Cardiac fibroblast (primary cell): Measurements from ENCODE around the gene MICAL2.

Experiments
- DNase-seq, 2 donors: peaks; one replicate each; pipeline versions ENCODE4 v3.0.0 to v3.0.0-alpha.2; 2010; ENCODE audit warnings: low read depth in 2 of 2
- H3K4me3 ChIP-seq, 2 donors: replicated peaks in 1 of 2; 1 replicate in 1 of 2; 2 replicates in 1 of 2; pipeline ENCODE4 v1.5.1; 2011; ENCODE audit warnings: low read depth in 2 of 2, low read length in 2 of 2, mild to moderate bottlenecking in 2 of 2, moderate library complexity in 1 of 2
- TF ChIP-seq, protein P1 (sequence below): IDR thresholded peaks from one replicate; pipeline ENCODE4 v1.5.1; 2011; ENCODE audit warnings: low read depth, mild to moderate bottlenecking, low read length, inconsistent platforms

The MICAL2 gene

DNA sequence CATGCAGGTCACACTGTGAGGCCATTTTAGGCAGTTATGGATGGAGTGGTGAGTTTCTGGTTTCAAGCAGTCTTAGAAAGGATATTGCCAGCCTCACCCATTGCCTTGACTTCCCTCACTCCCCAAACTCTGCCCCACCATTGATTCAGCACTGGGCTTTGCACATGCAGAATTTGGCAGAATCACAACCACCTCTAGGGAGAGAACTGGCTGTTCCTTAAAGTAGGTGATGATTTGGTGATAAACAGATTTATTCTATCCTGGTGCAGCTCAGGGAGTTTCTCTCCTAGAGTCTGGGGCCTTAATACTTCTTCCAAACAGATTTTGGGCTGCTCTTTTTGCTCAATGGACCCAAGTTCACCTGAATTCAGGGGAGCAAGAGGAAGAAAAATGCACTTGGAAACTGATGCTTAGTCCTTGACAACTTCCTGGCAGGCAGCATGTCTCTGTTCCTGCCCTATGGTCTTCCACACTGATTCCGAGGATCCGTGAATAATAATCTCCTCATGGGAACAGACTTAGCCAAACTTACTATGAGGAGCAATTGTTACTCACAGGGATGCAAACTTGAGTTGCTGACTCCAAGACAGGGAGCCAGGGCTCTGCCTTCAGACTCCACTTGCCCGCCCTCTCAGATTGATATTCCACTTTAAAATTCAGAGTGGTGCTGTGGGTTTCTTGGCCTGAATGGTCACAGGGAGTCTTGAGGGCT, 137.3 kb downstream of the MICAL2 start:
- no peak overlapping the region for H3K4me3 ChIP-seq
- DNase-seq, result no peak
- TF ChIP-seq, protein P1, sequence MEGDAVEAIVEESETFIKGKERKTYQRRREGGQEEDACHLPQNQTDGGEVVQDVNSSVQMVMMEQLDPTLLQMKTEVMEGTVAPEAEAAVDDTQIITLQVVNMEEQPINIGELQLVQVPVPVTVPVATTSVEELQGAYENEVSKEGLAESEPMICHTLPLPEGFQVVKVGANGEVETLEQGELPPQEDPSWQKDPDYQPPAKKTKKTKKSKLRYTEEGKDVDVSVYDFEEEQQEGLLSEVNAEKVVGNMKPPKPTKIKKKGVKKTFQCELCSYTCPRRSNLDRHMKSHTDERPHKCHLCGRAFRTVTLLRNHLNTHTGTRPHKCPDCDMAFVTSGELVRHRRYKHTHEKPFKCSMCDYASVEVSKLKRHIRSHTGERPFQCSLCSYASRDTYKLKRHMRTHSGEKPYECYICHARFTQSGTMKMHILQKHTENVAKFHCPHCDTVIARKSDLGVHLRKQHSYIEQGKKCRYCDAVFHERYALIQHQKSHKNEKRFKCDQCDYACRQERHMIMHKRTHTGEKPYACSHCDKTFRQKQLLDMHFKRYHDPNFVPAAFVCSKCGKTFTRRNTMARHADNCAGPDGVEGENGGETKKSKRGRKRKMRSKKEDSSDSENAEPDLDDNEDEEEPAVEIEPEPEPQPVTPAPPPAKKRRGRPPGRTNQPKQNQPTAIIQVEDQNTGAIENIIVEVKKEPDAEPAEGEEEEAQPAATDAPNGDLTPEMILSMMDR, result no peak

DNA sequence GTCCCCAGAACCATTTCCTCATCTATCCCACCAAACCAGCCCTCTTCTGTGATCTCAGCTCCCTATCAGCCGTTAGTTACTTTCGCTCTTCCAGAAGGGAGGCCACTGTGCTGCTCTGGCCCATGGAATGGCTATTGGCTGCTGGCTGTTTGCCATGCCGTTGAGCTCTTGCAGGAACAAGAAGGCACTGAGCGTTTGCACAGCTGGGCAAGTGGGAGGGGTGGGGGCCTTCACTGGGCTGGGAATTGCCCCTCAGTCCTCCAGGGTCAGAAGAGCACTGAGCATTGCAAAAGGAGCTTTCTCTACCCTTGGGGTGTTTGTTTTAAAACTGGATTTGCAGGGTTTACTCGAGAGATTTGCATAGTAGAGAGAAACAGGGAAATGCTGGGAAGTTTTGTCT, 137.9 kb downstream of the MICAL2 start:
- peak in 1 of 2 donors; percentile 69 for DNase-seq

DNA sequence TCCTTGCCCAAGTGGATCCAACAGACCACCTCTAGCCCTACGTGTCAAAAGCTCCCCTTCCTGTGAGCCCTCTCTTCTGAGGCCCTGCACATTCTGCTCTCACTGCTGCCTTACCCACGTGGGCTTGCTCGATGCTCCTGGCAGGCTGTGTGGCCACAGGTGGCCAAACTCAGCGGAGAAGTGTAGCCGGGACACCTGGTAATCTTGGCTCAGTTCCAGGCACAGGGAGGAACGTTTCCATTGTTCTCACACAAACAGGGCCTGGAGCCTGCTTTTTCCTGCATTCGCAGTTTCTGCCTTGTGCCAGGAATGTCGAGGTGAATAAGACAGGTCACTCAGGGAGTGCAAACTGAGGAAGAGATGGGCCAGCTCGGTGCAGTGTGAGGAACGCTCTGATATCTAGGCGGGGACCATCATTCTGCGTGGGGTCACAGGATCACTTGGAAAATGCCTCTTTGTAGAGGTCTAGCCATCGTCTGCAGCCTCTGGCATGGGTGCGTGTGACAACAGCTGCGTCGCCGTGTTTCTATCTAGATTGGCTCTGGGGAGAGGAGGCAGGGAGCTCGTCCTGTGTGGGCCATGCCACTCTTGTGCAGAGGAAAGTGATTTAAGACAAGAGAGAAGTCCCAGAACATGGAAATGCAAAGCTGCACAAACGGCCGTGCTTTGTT, 139.3 kb downstream of the MICAL2 start:
- TF ChIP-seq, protein P1, result no peak
- H3K4me3 ChIP-seq, result no peak overlapping the region
- DNase-seq, result peak; percentile 51 to 69

More for the DNA sequence above, 137.9 kb downstream of the MICAL2 start:
- TF ChIP-seq, protein P1, result no peak
- no peak overlapping the region for H3K4me3 ChIP-seq

DNA sequence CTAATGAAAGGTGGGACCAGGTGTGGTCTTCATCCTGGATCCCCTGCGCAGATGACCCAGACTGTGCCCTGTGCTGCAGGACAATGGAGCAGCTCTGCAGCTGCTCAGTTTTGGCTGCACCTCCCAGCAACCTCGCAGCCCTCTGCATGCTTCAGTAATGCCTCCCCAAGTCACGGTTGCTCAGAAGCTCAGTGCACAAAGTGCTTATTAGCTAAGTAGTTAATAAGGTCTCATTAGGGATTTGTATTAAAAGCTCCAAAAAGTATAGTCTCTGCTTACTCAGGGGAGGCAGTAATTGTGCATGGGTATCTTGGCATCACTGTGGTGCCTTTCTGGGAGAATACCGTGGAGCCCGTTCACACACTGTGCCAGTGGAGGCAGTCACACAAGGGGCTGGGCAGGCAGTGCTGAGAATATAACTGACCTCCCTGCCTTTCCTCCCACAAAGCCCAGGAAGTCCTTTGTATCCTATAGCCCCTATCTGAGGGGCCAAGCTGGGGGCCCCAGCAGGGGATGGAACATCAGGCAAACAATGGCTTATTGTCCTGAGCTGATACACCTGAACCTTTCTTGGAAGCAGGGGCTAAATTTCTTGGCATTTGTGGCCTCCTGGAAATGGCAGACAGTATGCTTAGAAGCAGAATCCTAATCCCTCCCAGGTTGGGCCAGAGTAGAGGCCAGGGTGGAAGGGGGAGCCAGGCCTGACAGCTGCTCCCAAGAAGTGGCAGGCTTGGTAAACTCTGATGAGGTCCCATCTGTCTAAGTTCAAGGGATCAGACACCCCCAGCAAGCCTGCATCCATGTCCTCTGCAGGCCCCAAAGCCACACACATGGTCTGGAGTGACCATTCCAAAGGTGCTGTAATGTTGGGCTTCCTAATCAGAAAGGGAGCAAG, 141.5 kb downstream of the MICAL2 start:
- TF ChIP-seq, protein P1, result no peak
- no peak overlapping the region for H3K4me3 ChIP-seq
- DNase-seq, result no peak

DNA sequence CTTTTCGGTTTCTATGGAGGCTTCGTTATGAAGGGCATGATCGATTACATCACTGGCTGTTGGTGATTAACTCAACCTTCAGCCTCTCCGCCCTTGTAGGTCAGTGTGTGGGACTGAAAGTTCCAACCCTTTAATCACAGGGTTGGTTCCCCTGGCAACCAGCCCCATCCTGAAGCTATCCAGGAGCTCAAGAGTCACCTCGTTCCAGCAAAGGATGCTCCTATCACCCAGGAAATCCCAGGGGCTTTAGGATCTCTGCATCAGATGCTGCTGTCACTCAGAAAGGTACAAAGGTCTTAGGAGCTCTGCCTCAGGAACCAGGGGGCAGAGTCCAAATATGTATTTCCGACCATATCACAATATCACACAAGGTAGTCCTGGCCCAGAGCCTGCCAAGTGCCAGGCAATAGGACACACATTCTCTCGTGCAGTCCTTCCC, 143.5 kb downstream of the MICAL2 start:
- TF ChIP-seq, protein P1, result no peak
- no peak overlapping the region for H3K4me3 ChIP-seq
- no peak for DNase-seq

DNA sequence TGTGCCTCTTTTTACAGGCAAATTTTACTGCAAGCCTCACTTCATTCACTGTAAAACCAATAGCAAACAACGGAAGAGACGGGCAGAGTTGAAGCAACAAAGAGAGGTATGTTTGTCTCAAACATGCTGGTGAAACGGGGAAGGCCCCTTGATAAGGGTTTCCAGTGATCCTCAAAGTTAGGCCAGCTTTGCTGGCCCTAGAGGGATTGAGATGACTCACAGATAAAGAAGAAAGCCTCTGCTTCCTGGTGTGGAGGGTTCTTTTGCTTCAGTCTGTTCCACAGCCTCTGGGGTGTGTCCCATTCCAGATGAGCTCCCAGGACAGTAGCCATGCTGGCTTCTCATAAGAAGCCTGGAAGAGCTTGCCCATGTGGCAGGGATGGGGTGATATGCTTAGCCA, 148.1 kb downstream of the MICAL2 start:
- H3K4me3 ChIP-seq, result no peak overlapping the region
- peak; percentile 38 to 54 for DNase-seq
- TF ChIP-seq, protein P1, result no peak
